ENCODE results near the gene RASGEF1B.
A peak's percentile ranks its signal among the peaks of the same experiment; 100 is the strongest.
"Not testable (repeated sequence)": the region's sequence is repeated elsewhere in the genome, so short reads cannot be mapped to it uniquely, and the experiment has no call there.

The RASGEF1B gene

DNA sequence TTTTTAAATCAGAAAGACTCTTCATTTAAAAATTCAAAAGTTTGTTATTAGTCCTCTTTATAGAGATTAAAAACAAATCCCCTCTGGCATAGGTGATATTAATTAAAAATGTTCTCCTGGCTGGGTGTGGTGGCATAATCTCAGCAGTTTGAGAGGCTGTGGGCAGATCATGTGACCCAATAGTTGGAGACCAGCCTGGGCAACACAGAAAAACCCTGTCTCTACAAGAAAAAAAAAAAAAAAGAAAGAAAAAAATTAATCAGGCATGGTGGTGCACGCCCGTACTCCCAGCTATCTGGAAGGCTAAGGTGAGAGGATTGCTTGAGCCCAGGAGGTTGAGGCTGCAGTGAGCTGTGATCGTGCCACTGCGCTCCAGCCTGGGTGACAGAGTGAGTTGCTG is 38.9 kb downstream of the RASGEF1B start:
- DNase-seq = peak in 1 of 58 donors; percentile 13

DNA sequence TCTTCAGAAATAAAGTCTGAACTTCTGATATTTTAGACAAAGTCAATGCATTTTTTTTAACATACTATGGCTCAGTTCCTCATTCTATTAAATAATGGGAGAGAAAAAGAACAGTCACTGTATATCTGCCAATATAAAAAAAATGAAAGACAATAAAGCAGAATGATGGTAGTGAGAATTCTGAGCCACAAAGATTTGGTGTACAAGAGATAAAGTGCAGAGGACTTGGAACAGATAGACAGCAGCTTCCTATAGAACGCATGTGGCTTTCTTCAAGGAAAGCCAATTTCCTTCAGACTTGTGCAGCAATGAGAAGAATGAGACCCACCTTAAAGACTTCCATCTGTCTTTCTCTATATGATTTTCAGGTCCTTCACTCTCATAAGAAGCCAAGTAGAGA is 39.7 kb downstream of the RASGEF1B start:
- no peak for DNase-seq

- DNase-seq = no peak
Observed at GRCh38 chr4:81429607-81430006, 42.1 kb downstream of the RASGEF1B start.

DNA sequence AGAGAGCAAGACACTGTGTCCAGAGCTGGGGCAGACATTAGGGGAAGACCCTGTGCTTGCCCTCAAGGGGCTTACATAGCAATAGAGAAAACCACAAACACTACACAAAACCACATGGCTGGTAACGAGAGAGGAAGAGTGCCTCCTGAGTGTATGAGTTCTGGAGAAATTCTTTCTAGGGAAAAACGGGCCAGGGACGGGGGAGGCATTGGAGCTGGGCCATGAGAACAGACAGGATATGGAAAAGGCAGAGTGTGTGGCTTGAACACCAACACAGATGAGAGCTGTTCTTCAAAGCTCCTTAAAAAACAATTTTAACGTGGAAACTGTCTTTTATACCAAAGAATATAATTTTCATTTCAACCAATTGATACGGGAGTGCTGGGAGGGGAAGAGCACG is 42.7 kb downstream of the RASGEF1B start:
- DNase-seq = peak in 10 of 58 donors; percentile 1 to 19 (median 8)

- no peak for DNase-seq
Observed at GRCh38 chr4:81428002-81428401, 43.7 kb downstream of the RASGEF1B start.

- peak in 1 of 58 donors; percentile 4 for DNase-seq
Observed at GRCh38 chr4:81427344-81427821, 44.3 kb downstream of the RASGEF1B start.

DNA sequence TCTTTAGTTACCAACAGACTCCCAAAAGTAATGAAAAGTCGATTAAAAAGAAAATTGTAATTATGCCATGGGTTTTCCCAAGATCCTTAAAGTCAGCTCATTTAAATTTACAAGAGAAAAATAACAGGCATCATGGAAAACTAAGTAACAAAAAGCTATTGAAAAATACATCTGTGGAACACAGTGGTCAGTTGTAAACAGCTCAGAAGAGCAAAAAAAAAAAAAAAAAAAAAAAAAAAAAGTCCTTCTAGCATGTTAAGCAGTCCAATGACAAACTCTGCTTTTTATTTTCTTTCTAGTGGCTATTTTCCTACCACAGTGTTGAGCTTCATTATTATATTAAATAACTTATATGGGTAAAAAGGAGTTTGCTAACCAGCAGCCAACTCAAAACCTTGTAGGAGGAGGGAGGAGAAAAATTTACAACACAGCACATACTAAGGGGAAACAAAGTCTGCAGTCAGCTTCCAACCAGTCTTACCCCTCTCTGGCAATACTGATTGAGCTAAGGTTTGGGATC is 44.9 kb downstream of the RASGEF1B start:
- DNase-seq = peak in 1 of 58 donors; percentile 33

- DNase-seq = no peak
Observed at GRCh38 chr4:81424816-81425755, 46.6 kb downstream of the RASGEF1B start.

- no peak for DNase-seq
Observed at GRCh38 chr4:81424336-81424735, 47.4 kb downstream of the RASGEF1B start.

DNA sequence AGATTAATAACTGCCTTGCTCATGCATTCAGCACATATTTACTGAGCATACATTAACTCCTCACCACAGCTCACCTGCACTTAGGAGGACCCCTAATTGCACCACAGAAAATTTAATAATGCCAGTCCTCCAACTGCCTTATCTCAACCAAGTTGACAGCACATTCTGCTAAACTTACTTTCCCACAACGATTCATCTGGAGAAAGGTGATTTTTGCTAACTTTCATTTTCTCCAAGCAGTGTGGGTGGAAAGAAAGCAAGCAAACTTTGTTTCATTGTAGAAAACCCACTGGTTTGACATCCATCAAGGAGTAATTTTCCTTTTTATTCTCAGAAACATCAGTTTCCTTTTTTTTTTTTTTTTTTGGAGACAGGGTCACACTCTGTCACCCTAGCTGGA is 49.1 kb downstream of the RASGEF1B start:
- no peak for DNase-seq

DNA sequence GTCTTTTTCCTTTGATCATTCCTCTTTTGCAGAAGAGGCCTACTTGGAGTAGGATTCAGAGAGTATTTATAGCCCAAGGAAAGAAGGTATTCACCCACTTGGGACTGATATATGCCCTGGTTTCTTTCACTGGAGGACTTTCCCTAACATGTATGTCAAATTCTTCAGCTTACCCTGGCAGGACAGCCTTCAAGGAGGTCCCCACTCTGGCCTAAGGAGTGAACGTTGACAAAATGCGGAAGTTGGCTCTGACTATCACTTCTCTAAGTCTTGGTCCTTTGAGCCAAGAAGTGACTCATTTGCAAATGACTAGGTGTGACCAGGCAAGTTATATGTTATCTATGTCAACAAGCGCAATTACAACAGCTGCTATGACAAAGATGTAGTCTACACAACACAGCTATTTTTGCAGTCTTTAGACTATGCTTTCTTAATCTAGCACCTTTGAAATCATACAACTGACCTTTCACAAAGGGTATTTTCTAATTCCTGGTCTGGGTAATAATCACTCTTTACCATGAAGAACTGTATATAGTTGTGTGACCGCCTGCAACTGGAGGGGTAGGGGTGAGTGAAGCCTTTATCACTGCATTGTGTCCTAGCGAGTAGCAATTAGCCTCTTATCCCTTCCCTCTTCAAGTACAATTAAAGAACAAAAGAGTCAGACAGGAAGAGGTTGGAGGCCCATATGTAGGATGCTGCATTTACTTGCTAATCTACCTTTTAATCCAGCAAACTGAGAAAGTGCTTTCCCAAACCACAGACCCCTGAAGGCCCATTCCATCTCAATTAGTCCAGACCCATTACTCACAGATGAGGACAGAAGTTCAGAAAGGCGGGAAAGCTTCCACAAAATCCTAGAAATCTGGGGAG is 50.1 kb downstream of the RASGEF1B start:
- DNase-seq = no peak

- DNase-seq = no peak
Observed at GRCh38 chr4:81418572-81418971, 53.1 kb downstream of the RASGEF1B start.

GRCh38 chr4:81412946-81413495 is 58.7 kb downstream of the RASGEF1B start:
- DNase-seq = no peak

DNA sequence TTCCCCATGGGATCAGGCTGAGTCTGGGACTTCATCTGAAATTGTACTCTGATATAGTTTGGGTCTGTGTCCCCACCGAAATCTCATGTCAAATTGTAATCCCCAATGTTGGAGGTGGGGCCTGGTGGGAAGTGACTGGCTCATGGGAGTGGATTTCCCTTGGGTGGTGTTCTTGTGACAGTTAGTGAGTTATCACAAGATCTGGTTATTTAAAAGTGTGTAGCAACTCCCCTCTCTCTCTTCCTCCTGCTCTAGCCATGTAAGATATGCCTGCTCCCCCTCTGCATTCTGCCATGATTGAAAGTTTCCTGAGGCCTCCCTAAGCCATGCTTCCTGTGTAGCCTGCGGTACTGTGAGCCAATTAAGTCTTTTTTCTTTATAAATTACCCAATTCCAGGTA is 61.0 kb downstream of the RASGEF1B start:
- no peak for DNase-seq

DNA sequence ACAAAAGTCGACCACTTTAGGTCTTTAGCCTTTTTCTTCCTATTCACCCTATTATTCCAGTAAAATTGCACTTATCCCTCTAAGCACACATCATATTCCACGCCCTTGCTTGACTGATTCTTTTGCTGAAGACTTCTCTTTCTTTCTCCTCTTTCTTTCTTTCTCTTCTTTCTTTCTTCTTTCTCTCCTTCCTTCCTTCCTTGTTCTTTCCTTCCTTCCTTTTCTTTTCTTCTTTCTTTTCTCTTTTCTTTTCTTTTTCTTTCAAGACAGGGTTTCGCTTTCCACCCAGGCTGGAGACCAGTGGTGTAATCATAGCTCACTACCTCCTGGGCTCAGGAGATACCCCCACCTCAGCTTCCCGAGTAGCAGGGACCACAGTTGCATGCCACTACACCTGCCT is 61.9 kb downstream of the RASGEF1B start:
- DNase-seq = no peak

- no peak for DNase-seq
Observed at GRCh38 chr4:81408341-81408740, 63.4 kb downstream of the RASGEF1B start.

DNA sequence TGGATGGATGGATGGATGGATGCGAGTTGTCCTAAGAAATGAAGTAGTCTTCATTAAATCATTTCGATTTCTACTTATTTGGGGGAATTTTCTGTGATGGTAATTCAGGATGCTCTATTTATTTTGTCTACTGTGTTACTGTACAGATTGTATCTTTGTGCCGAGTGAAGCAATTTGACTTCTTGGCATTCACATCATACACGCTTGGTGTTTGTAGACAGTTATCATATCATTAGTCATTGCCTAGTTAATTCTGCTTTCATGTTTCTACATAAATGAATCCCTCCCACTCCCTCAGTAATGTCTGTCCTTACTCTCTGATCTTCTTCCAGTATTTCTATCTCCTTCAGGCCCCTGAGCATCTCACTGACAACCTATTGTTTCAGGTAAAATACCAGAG is 64.0 kb downstream of the RASGEF1B start:
- DNase-seq = no peak

DNA sequence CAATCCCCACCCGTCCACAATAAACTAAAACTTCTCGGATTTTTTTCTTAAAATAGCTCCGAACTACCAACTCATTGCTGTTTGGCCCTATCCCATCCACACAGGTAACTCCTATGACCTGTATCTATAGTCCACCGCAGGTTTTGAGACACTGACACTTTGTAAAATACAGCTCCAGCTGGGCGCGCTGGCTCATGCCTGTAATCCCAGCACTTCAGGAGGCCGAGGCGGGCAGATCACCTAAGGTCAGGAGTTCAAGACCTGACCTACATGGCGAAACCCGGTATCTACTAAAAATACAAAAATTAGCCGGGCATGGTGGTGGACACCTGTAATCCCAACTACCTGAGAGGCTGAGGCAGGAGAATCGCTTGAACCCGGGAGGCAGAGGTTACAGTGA is 65.2 kb downstream of the RASGEF1B start:
- DNase-seq = not testable (repeated sequence)

DNA sequence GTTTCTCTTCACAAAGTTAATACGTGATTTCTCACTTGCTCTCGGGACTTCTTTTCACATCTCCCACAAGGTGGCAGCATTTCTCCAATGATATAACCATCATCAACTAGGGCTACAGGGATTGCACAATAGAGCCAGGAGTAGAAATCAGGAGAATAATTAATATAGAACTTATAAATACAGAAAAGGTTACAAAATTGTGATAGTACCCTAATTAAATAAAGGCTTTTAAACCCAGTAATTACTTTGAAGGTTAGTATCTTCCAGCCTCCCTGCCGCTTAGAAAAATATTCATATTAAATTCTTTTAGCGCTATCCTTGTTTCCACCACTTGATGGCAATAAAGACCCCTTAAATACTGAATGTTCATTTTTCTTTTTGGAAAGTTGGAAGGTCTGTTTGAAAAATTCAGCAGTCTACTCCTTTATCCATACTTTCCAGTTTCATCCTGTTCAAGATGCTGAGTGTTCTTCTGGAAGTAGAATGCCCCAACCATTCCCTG is 65.8 kb downstream of the RASGEF1B start:
- DNase-seq = peak in 18 of 58 donors; percentile 6 to 79 (median 32)

DNA sequence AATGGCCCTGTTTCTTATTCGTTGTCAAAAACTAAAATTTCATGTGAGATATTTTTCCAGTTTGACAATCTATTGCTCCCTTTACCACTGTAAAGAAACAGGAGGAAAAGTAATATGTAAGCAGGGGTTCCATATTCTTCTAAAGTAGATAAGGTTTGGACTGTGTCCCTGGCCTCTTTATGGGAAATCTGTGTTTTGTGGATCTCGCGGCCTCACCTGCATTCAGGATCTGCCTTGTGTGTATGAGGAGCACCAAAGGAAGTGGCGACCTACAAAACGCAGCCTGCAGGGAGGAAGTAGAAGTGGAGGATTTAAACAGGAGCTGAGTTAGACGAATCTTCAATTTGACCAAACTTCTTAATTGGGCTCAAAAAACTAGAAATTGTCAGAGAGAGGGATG is 67.0 kb downstream of the RASGEF1B start:
- no peak for DNase-seq

- DNase-seq = no peak
Observed at GRCh38 chr4:81404294-81404693, 67.4 kb downstream of the RASGEF1B start.
